ENCODE results near the gene ST6GALNAC6. TPM values are rescaled to one million over a fixed set of nuclear protein-coding genes. Genes with fewer than 3 reads are reported as not detected.

The ST6GALNAC6 gene
- total and polyA plus RNA-seq, 10 of the 15 experiments (the other 5 are each of a cell fraction or from before 2014, with no cell fraction given), result 0.40 to 27.0 (median 16.8) TPM

DNA sequence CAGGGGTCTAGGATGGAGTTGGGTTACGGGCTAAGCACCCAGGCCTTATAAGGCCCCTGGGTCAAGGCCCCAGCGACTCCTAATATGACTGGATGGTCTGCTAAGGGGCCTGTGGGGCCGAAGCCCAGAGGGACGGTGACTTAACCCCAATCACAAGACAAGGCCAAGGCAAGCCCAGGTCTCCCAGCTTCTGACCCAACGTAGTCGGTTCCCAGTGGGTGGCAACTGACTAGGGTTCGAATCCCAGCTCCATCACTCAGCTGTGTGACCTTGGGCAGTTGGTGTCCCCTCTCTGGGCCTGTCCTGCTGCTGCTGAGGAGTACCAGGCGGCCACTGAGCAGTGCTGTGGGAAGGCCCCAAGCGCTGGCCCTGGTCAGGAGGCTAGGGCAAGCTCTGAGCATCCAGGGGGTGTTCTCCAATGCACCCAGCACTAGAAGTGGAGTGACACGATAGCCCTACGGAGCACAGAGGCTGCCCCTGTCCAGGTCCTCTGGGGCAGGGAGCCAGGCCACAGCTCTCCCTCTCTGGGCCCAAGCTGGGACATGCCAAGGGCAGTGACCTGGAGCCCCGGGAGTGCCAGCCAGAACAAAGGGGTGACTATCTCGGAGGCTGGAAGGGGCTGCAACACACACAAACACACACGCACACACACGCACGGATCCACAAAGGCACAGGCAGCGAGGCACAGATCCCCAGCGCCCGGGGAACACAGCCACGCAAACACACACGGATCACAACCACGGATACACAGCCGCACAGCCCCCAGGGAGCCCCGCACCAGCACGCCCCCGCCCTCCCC, 22.4 kb downstream of the ST6GALNAC6 start:
- whole genome bisulfite sequencing (ENCODE audit: insufficient coverage, insufficient replicate concordance, low lambda C conversion rate, missing lambda C conversion rate), result 60% methylated on average over 19 of the region's 26 CpGs
- Histone ChIP-seq H3K27ac (ENCODE audit: control insufficient read depth, insufficient read depth) (no peak overlapping the region), H3K36me3 (ENCODE audit: control insufficient read depth in 2 of 2, insufficient read depth in 2 of 2, low read length in 1 of 2) (no peaks in the 10 kb centered on the region), H2AFZ (ENCODE audit: control insufficient read depth, low read depth, low read length) (no peak overlapping the region), H3K4me3 (no peak overlapping the region; the same call in 1 of the 2 replicates), H3K9ac (ENCODE audit: control insufficient read depth, insufficient read depth, low read length) (no peak overlapping the region), H3K4me2 (ENCODE audit: control insufficient read depth, insufficient read depth) (peak overlapping the region; percentile 13; the same call in 1 of the 2 replicates), H4K20me1 (ENCODE audit: control insufficient read depth, insufficient read depth) (no peaks in the 10 kb centered on the region), H3K4me1 (ENCODE audit: control insufficient read depth, insufficient read depth, low read length) (peaks cover 5% of the 10 kb centered on the region; the same call in 1 of the 2 replicates), H3K27me3 (replicated peaks in 1 of 2; ENCODE audit: control insufficient read depth in 2 of 2, insufficient read depth in 2 of 2, low read length in 1 of 2) (no peaks in the 10 kb centered on the region; a peak in 1 of 4 replicates), H3K79me2 (ENCODE audit: control insufficient read depth, insufficient read depth, low read length) (no peaks in the 10 kb centered on the region), H3K9me3 (replicated peaks; ENCODE audit: control insufficient read depth, insufficient read depth, low read length) (no peaks in the 10 kb centered on the region)
- in situ Hi-C loops (cut with MboI) (no loop called here), intact Hi-C loops (cut with micrococcal nuclease; ENCODE audit: unreplicated experiment) (no loop called here)
- no TSS peak for BruUV-seq (replicated peaks)
- ChIA-PET POLR2A (no interaction called here), SMC1A (ENCODE audit: uncharacterized antibody, unreplicated experiment) (no interaction called here), CTCF (interaction anchor here (1.9 kb wide), 1 partner anchor 7 kb away, joined by 7 read pairs; no protein-coding TSS in a partner anchor), RAD21 (ENCODE audit: unreplicated experiment) (no interaction called here)
- FAIRE-seq (no peak), ATAC-seq (no peak), DNase-seq (ENCODE audit: low read depth, low spot score) (no peak)
- TF ChIP-seq, protein P1, sequence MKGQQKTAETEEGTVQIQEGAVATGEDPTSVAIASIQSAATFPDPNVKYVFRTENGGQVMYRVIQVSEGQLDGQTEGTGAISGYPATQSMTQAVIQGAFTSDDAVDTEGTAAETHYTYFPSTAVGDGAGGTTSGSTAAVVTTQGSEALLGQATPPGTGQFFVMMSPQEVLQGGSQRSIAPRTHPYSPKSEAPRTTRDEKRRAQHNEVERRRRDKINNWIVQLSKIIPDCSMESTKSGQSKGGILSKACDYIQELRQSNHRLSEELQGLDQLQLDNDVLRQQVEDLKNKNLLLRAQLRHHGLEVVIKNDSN (IDR thresholded peaks at IDR 0.05; ENCODE audit: borderline replicate concordance, extremely low read length, insufficient read depth, low read depth, low read length), result no peak
- TF ChIP-seq, protein P2, sequence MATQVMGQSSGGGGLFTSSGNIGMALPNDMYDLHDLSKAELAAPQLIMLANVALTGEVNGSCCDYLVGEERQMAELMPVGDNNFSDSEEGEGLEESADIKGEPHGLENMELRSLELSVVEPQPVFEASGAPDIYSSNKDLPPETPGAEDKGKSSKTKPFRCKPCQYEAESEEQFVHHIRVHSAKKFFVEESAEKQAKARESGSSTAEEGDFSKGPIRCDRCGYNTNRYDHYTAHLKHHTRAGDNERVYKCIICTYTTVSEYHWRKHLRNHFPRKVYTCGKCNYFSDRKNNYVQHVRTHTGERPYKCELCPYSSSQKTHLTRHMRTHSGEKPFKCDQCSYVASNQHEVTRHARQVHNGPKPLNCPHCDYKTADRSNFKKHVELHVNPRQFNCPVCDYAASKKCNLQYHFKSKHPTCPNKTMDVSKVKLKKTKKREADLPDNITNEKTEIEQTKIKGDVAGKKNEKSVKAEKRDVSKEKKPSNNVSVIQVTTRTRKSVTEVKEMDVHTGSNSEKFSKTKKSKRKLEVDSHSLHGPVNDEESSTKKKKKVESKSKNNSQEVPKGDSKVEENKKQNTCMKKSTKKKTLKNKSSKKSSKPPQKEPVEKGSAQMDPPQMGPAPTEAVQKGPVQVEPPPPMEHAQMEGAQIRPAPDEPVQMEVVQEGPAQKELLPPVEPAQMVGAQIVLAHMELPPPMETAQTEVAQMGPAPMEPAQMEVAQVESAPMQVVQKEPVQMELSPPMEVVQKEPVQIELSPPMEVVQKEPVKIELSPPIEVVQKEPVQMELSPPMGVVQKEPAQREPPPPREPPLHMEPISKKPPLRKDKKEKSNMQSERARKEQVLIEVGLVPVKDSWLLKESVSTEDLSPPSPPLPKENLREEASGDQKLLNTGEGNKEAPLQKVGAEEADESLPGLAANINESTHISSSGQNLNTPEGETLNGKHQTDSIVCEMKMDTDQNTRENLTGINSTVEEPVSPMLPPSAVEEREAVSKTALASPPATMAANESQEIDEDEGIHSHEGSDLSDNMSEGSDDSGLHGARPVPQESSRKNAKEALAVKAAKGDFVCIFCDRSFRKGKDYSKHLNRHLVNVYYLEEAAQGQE (IDR thresholded peaks at IDR 0.05; ENCODE audit: low read depth, low read length), result no peak
- TF ChIP-seq NR2C2 (IDR thresholded peaks at IDR 0.05; ENCODE audit: borderline replicate concordance, control insufficient read depth, insufficient read length, low read depth), result no peak
- TF ChIP-seq, protein P3, sequence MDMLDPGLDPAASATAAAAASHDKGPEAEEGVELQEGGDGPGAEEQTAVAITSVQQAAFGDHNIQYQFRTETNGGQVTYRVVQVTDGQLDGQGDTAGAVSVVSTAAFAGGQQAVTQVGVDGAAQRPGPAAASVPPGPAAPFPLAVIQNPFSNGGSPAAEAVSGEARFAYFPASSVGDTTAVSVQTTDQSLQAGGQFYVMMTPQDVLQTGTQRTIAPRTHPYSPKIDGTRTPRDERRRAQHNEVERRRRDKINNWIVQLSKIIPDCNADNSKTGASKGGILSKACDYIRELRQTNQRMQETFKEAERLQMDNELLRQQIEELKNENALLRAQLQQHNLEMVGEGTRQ (IDR thresholded peaks at IDR 0.05; ENCODE audit: borderline replicate concordance, low read depth, low read length), result no peak
- no peak for TF ChIP-seq HDAC2 (IDR thresholded peaks at IDR 0.05)
- TF ChIP-seq, protein P4, sequence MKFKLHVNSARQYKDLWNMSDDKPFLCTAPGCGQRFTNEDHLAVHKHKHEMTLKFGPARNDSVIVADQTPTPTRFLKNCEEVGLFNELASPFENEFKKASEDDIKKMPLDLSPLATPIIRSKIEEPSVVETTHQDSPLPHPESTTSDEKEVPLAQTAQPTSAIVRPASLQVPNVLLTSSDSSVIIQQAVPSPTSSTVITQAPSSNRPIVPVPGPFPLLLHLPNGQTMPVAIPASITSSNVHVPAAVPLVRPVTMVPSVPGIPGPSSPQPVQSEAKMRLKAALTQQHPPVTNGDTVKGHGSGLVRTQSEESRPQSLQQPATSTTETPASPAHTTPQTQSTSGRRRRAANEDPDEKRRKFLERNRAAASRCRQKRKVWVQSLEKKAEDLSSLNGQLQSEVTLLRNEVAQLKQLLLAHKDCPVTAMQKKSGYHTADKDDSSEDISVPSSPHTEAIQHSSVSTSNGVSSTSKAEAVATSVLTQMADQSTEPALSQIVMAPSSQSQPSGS (IDR thresholded peaks at IDR 0.05; ENCODE audit: low read length), result no peak
- TF ChIP-seq, protein P5, sequence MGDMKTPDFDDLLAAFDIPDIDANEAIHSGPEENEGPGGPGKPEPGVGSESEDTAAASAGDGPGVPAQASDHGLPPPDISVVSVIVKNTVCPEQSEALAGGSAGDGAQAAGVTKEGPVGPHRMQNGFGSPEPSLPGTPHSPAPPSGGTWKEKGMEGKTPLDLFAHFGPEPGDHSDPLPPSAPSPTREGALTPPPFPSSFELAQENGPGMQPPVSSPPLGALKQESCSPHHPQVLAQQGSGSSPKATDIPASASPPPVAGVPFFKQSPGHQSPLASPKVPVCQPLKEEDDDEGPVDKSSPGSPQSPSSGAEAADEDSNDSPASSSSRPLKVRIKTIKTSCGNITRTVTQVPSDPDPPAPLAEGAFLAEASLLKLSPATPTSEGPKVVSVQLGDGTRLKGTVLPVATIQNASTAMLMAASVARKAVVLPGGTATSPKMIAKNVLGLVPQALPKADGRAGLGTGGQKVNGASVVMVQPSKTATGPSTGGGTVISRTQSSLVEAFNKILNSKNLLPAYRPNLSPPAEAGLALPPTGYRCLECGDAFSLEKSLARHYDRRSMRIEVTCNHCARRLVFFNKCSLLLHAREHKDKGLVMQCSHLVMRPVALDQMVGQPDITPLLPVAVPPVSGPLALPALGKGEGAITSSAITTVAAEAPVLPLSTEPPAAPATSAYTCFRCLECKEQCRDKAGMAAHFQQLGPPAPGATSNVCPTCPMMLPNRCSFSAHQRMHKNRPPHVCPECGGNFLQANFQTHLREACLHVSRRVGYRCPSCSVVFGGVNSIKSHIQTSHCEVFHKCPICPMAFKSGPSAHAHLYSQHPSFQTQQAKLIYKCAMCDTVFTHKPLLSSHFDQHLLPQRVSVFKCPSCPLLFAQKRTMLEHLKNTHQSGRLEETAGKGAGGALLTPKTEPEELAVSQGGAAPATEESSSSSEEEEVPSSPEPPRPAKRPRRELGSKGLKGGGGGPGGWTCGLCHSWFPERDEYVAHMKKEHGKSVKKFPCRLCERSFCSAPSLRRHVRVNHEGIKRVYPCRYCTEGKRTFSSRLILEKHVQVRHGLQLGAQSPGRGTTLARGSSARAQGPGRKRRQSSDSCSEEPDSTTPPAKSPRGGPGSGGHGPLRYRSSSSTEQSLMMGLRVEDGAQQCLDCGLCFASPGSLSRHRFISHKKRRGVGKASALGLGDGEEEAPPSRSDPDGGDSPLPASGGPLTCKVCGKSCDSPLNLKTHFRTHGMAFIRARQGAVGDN (IDR thresholded peaks at IDR 0.05), result no peak
- no peak for TF ChIP-seq POLR2A (IDR thresholded peaks at IDR 0.05; ENCODE audit: low read depth, low read length)
- TF ChIP-seq, protein P6, sequence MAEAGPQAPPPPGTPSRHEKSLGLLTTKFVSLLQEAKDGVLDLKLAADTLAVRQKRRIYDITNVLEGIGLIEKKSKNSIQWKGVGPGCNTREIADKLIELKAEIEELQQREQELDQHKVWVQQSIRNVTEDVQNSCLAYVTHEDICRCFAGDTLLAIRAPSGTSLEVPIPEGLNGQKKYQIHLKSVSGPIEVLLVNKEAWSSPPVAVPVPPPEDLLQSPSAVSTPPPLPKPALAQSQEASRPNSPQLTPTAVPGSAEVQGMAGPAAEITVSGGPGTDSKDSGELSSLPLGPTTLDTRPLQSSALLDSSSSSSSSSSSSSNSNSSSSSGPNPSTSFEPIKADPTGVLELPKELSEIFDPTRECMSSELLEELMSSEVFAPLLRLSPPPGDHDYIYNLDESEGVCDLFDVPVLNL (IDR thresholded peaks at IDR 0.05; ENCODE audit: low read depth, low read length), result no peak

Measured in GM12878 (cell line).